Endothelial cell of umbilical vein (primary cell): Measurements from ENCODE around the gene MMP11.

Experiments
- EZH2 ChIP-seq: IDR thresholded peaks from 2 replicates; pipeline ENCODE4 v1.6.1; 2012; ENCODE audit warnings: borderline replicate concordance, low read depth, mild to moderate bottlenecking, moderate library complexity, low read length, inconsistent platforms; ENCODE audit not compliant: severe bottlenecking
- FOS ChIP-seq: IDR thresholded peaks from 2 replicates; pipeline ENCODE4 v1.6.1; 2011; ENCODE audit warnings: mild to moderate bottlenecking, low read length, moderate library complexity, borderline replicate concordance; ENCODE audit not compliant: insufficient read depth
- JUN ChIP-seq: IDR thresholded peaks from 2 replicates; pipeline ENCODE4 v1.6.1; 2011; ENCODE audit warnings: borderline replicate concordance, low read depth; ENCODE audit not compliant: insufficient read length, insufficient read depth
- MYC ChIP-seq: IDR thresholded peaks from one replicate; pipeline ENCODE4 v1.6.1; 2011; ENCODE audit warnings: mild to moderate bottlenecking, low read depth, low read length
- POLR2A ChIP-seq: IDR thresholded peaks from 2 replicates; pipeline ENCODE4 v1.6.1; 2012; ENCODE audit warnings: low read depth, mild to moderate bottlenecking, control low read depth, low read length
- POLR2AphosphoS5 ChIP-seq: IDR thresholded peaks from 2 replicates; pipeline ENCODE4 v1.6.1; 2012; ENCODE audit warnings: low read depth, mild to moderate bottlenecking, control low read depth, low read length, moderate library complexity; ENCODE audit not compliant: insufficient read depth
- TF ChIP-seq, protein P1 (sequence below), 2 donors: IDR thresholded peaks; 1 replicate in 1 of 2; 2 replicates in 1 of 2; pipeline ENCODE4 v1.5.1; 2011; ENCODE audit warnings: low read length in 2 of 2, mild to moderate bottlenecking in 2 of 2, moderate library complexity in 2 of 2, control low read depth in 1 of 2, inconsistent platforms in 1 of 2, low read depth in 1 of 2; ENCODE audit not compliant: insufficient read depth in 1 of 2; ENCODE audit errors: extremely low read depth in 1 of 2
- TF ChIP-seq, protein P2 (sequence below): IDR thresholded peaks from 2 replicates; pipeline ENCODE4 v1.6.1; 2011; ENCODE audit not compliant: insufficient read depth, insufficient read length

DNA sequence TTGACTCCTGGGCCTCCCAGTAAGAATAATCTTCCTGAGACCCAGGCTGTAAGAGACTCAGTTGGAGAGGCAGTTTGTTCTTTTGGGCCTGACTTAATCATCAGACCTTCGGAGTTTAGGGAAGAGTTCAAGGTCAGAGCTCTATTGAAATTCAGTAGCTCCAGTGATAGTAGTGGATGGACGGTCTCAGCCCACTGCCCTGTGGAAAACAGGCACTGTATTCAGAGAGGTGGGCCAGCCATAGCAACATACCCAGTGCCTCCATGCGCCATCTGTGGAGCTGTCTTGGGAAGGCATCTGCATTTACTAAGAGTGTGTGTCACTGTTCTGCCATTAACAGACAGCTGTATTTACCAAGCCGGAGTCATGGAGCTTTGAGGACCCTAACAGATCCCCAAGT lies 17.0 kb downstream of the MMP11 start:
- TF ChIP-seq FOS (no peak), POLR2AphosphoS5 (no peak), EZH2 (no peak), POLR2A (no peak), JUN (no peak), MYC (no peak)
- TF ChIP-seq, protein P1, sequence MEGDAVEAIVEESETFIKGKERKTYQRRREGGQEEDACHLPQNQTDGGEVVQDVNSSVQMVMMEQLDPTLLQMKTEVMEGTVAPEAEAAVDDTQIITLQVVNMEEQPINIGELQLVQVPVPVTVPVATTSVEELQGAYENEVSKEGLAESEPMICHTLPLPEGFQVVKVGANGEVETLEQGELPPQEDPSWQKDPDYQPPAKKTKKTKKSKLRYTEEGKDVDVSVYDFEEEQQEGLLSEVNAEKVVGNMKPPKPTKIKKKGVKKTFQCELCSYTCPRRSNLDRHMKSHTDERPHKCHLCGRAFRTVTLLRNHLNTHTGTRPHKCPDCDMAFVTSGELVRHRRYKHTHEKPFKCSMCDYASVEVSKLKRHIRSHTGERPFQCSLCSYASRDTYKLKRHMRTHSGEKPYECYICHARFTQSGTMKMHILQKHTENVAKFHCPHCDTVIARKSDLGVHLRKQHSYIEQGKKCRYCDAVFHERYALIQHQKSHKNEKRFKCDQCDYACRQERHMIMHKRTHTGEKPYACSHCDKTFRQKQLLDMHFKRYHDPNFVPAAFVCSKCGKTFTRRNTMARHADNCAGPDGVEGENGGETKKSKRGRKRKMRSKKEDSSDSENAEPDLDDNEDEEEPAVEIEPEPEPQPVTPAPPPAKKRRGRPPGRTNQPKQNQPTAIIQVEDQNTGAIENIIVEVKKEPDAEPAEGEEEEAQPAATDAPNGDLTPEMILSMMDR (IDR thresholded peaks at IDR 0.05; ENCODE audit: extremely low read depth in 1 of 2, insufficient read depth in 1 of 2, low read depth in 1 of 2, low read length in 2 of 2) = no peak
- TF ChIP-seq, protein P2, sequence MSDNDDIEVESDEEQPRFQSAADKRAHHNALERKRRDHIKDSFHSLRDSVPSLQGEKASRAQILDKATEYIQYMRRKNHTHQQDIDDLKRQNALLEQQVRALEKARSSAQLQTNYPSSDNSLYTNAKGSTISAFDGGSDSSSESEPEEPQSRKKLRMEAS = no peak
